PFSK-1 (cell line): ENCODE results near the gene TSPAN18.

ENCODE experiments used
- FOXP2 ChIP-seq: optimal IDR thresholded peaks from 2 replicates; pipeline ENCODE3; 2011; ENCODE audit warnings: borderline replicate concordance, control low read depth, inconsistent platforms; ENCODE audit not compliant: insufficient read depth; ENCODE audit errors: extremely low read length, extremely low read depth
- POLR2AphosphoS5 ChIP-seq: IDR thresholded peaks from 2 replicates; pipeline ENCODE4 v1.6.1; 2012; ENCODE audit warnings: low read depth, mild to moderate bottlenecking, control low read depth, low read length, moderate library complexity
- REST ChIP-seq, 2 experiments: IDR thresholded peaks; 2 replicates each; pipeline versions ENCODE4 v1.6.1 to v1.8.0; 2011 to 2012; ENCODE audit warnings: low read depth in 2 of 2, low read length in 2 of 2, control low read depth in 1 of 2, inconsistent platforms in 1 of 2, mild to moderate bottlenecking in 1 of 2, moderate library complexity in 1 of 2; ENCODE audit not compliant: insufficient read depth in 1 of 2
- SIN3A ChIP-seq: IDR thresholded peaks from 2 replicates; pipeline ENCODE4 v1.6.1; 2012; ENCODE audit warnings: mild to moderate bottlenecking, low read length, moderate library complexity, borderline replicate concordance; ENCODE audit not compliant: insufficient read depth
- TAF1 ChIP-seq: IDR thresholded peaks from 2 replicates; pipeline ENCODE4 v1.6.1; 2012; ENCODE audit warnings: low read length, control low read depth, borderline replicate concordance; ENCODE audit not compliant: insufficient read depth

Gene TSPAN18

GRCh38 chr11:44862558-44863101 is 135.9 kb downstream of the TSPAN18 start:
- TF ChIP-seq FOXP2 (no peak), POLR2AphosphoS5 (no peak), TAF1 (no peak), SIN3A (no peak), REST (IDR thresholded peaks at IDR 0.05; ENCODE audit: insufficient read depth in 1 of 2, low read depth in 2 of 2, low read length in 2 of 2) (no peak)

- TF ChIP-seq FOXP2 (no peak), REST (IDR thresholded peaks at IDR 0.05; ENCODE audit: insufficient read depth in 1 of 2, low read depth in 2 of 2, low read length in 2 of 2) (no peak), TAF1 (no peak), SIN3A (no peak), POLR2AphosphoS5 (no peak)
Observed at GRCh38 chr11:44863231-44863630, 136.5 kb downstream of the TSPAN18 start.

GRCh38 chr11:44865866-44866272 is 139.1 kb downstream of the TSPAN18 start:
- TF ChIP-seq SIN3A, result no peak
- TF ChIP-seq REST (IDR thresholded peaks at IDR 0.05; ENCODE audit: insufficient read depth in 1 of 2, low read depth in 2 of 2, low read length in 2 of 2), result no peak
- TF ChIP-seq POLR2AphosphoS5, result no peak
- no peak for TF ChIP-seq FOXP2
- TF ChIP-seq TAF1, result no peak

DNA sequence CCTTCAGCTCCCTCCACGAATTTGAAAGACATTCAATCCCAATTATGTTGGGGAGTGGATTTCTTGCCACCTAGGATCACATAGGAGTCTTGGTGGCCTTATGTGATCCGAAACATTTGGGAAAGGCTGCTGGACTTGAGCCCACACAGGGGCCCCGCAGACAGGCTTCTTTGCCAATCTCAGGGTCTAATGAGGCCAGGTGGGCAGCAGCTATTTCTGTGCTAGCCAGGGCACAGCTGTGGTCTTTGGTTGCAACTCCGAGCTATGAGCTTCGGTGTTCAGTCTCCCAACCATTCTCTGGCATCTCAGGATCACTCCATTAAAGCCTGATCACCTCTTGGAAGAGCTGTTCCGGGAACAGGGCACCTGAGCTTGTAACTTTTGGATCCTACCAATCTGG is 139.5 kb downstream of the TSPAN18 start:
- TF ChIP-seq TAF1, result no peak
- no peak for TF ChIP-seq POLR2AphosphoS5
- TF ChIP-seq FOXP2, result no peak
- no peak for TF ChIP-seq SIN3A
- no peak for TF ChIP-seq REST (IDR thresholded peaks at IDR 0.05; ENCODE audit: insufficient read depth in 1 of 2, low read depth in 2 of 2, low read length in 2 of 2)

- TF ChIP-seq POLR2AphosphoS5 (no peak), REST (IDR thresholded peaks at IDR 0.05; ENCODE audit: insufficient read depth in 1 of 2, low read depth in 2 of 2, low read length in 2 of 2) (no peak), SIN3A (no peak), TAF1 (no peak), FOXP2 (no peak)
Observed at GRCh38 chr11:44868021-44868420, 141.3 kb downstream of the TSPAN18 start.
